D721Med (cell line): ENCODE results near the gene C1QTNF6.

ENCODE experiments used
- DNase-seq: peaks from one replicate; pipeline ENCODE4 v3.0.0; 2011; ENCODE audit warnings: low spot score; ENCODE audit not compliant: insufficient read length
- FAIRE-seq: peaks from 2 replicates; lab custom pipeline; 2011; peaks lifted over from hg19 to GRCh38; lab: Jason Lieb, UNC
- TF ChIP-seq, protein P1 (sequence below): IDR thresholded peaks from 2 replicates; pipeline ENCODE4 v1.5.1; 2012; ENCODE audit warnings: mild to moderate bottlenecking, control low read depth; ENCODE audit not compliant: insufficient read depth; ENCODE audit errors: missing control alignments

Gene C1QTNF6

DNA sequence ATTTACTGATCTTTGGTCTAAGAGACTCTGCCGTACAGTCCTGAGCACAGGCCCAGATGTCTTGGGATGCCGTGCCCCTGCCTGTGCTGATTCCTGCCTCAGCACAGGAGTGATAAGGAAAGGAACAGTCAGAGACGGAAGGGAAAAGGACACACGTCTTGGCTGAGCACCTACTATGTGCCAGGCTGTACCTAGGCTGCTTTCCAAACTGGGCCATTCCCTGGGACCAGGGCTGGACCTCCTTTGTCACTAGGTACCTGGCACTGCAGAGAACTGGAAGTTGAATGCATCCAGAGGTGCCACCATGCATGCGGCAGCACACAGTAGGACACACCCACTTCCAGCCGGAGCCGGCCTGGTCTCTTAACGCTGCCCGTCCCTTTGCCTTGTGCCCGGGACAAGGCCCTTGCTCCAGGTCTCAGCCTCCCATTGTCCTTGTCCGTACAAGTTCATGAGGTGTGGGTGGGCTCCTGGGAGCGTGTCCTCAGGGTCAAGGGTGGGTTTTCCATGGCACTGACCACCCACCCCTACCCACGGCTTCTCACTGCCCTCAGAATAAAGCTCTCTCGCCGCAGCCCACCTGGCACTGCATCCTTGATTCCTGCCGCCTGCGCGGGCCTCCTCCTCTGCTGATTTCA lies 25.3 kb upstream of the C1QTNF6 start:
- TF ChIP-seq, protein P1, sequence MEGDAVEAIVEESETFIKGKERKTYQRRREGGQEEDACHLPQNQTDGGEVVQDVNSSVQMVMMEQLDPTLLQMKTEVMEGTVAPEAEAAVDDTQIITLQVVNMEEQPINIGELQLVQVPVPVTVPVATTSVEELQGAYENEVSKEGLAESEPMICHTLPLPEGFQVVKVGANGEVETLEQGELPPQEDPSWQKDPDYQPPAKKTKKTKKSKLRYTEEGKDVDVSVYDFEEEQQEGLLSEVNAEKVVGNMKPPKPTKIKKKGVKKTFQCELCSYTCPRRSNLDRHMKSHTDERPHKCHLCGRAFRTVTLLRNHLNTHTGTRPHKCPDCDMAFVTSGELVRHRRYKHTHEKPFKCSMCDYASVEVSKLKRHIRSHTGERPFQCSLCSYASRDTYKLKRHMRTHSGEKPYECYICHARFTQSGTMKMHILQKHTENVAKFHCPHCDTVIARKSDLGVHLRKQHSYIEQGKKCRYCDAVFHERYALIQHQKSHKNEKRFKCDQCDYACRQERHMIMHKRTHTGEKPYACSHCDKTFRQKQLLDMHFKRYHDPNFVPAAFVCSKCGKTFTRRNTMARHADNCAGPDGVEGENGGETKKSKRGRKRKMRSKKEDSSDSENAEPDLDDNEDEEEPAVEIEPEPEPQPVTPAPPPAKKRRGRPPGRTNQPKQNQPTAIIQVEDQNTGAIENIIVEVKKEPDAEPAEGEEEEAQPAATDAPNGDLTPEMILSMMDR = no peak
- DNase-seq (no peak), FAIRE-seq (no peak)

DNA sequence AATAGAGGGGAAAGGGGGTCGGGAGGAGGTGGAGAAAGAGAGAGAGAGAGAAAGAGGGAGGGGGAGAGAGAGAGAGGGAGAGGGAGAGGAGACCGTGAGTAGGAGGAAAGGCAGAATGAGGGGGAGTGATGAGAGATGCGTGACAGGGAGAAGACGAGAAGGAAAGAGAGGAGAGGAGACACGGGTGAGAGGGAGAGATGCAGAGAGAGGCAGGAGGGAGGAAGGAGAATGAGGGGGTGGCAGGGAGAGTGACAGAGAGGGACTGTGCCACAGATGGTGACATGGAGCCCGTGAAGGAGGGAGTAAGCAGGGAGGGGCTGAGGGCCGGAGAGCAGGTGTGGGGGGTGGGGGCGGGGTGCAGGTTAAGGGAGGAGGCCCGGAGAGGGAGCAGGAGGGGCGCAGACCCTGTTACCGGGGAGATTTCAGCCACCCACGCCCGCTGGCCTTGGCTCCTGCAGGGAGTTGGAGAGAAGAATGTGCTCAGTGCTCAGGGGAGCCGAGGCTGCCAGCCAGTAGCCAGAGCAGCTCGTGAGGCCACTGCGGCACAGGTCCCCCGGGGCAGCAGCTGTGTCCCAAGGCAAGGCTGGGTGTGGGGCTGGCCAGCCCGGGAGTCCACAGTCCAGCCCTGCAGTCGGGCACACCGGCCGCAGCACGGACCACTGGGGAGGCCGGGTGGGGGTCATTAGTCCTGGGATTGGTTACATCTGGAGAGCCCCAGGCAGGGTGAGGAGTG lies 24.3 kb upstream of the C1QTNF6 start, which contains the start of gene SSTR3:
TSS of gene SSTR3 (minus strand) at position 304 of the 733 bp plus-strand sequence. CDS start 4,674 bp downstream, outside the sequence.
- TF ChIP-seq, protein P1 = no peak
- DNase-seq (no peak), FAIRE-seq (no peak)

DNA sequence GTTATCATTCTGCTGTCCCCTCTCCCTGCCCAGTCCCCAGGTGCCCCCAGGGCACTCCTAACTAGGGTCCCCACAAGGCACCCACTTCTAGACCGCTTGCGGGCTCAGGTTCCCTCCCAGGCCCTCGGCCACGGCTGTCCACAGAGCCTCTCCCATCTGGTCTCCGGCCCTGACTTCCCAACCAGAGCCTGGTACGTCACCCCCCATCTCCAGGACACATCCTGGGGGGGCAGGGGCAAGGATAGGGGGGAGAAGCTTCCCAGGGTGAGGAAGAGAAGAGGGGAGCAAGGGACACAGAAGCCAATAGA lies 23.8 kb upstream of the C1QTNF6 start:
- TF ChIP-seq, protein P1 = no peak
- FAIRE-seq = no peak

DNA sequence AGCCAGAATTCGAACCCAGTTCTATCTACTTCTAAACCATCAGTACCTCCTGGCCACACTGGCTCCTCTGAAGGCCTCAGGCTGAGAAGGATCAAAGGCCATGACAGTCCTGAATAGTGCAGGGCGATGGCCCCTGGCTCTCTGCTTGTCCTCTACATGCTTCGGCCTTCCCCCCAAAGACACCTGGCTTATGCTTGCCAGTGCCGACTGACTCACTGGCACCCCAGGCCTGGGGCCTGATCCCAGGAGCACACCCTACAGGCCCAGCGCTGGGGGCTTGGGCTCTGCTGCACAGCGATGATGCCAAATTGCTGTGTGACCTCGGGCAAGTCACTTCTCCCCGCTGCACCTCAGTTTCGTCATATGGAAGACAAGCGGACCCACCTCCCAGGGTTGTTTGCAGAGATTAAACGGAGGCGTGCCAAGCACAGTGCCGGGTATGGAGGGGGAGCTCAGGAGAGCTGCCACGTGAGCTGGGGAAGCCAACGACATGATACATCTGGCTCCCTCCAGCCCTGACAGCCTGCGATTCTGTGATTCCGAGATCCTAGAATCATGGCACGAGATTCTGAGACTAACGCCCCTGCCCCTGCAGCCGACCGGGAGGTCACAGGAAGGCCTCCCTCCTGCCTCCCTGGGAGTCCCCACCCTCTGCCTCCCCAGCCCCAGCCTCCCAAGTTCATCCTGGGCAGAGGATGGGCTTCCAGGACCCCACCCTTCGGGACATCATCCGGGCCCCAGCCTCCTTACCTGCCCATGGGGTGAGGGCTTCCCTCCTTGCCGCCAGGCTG lies 23.2 kb upstream of the C1QTNF6 start:
- FAIRE-seq = no peak
- DNase-seq = no peak
- TF ChIP-seq, protein P1 = no peak

More for the DNA sequence above, 23.8 kb upstream of the C1QTNF6 start:
- DNase-seq = no peak

DNA sequence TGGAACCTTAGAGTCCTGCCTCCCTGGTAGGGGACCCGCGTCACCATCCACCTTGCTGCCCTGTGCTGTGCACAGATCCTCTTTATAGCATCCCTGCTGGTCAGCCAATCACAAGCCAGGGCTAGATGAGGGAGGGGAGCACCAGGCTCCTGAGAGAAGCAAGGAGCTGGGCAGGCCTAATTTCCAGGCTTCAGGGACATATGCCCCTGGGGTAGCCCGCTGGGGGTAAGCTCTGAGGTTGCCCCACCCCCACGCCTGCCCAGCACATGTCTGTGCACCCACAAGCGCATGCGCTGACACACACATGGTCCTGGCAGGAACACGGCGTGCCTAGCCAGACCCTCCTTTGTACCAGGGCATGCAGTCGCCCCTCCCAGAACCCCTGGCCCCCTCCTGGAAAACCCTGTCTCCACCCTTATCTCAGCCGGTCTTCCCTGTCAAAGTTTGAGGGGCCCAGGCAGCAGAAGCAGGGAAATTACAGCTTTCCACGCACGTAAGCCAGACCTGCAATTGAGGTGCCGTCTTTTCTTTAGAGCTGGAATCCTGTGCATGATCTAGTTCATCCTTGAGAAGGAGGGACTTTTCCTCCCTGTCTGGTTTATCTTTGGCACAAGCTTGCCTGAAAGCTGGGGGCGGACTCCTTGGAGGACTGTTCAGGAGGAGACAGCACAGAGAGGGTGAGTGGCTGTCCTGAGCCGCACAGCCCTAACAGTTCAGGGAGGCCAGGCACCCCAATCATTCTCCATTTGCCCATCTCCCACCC lies 22.2 kb upstream of the C1QTNF6 start:
- TF ChIP-seq, protein P1 = no peak
- no peak for FAIRE-seq
- no peak for DNase-seq

DNA sequence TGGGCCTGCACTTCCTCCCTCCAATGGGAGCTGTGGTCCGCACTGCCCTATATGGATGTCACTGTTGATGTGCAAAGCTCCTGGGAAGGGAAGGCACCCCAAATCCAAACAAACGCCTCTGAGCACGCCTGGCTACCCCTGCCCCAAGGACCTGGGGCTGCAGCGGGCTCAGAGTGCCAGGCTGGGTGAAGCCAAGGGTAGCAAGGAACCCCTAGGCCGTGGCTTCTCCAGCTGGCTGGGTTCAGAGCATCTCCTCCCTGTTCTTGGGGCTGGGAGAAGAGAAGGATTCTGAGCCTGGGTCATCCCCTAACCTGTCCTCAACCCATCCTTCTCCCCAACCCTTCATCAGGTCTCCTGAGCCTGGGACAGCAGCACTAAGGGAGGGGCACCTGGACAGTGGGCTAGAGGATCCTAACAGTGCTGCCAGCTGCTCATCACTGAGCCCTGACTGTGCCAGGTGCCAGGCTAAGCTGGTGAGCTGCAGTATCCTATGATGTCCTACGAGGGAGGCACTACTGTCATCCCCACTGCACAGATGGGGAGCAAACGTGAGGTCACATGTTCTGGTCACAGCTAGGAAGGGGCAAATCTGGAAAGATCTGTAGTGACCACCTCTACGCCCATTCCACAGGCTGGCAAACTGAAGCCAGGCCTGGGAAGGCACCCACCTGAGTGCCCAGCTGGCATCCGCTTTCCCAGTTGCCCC lies 21.2 kb upstream of the C1QTNF6 start:
- no peak for DNase-seq
- no peak for FAIRE-seq
- TF ChIP-seq, protein P1 = no peak
